HG03469 (cell line): Measurements from ENCODE around the gene FAM83G.

Experiments used
- ATAC-seq: cut with Tn5 transposase; IDR thresholded peaks from one replicate; pipeline ENCODE4 v1.9.1; 2021; ENCODE audit warnings: mild to moderate bottlenecking, moderate library complexity, moderate number of reproducible peaks; ENCODE audit not compliant: unreplicated experiment

Gene FAM83G

GRCh38 chr17:18975597-18975996 lies 29.0 kb downstream of the FAM83G start:
- ATAC-seq, result no peak

GRCh38 chr17:18974407-18975149 lies 30.0 kb downstream of the FAM83G start:
- no peak for ATAC-seq

GRCh38 chr17:18971801-18972200 lies 32.8 kb downstream of the FAM83G start:
- ATAC-seq, result no peak

- ATAC-seq, result no peak
Observed at GRCh38 chr17:18970582-18971480, 33.7 kb downstream of the FAM83G start.

GRCh38 chr17:18968945-18969887 lies 35.3 kb downstream of the FAM83G start:
- ATAC-seq, result no peak

GRCh38 chr17:18968345-18968744 lies 36.2 kb downstream of the FAM83G start:
- ATAC-seq, result no peak

GRCh38 chr17:18967916-18968315 lies 36.6 kb downstream of the FAM83G start:
- ATAC-seq, result no peak

GRCh38 chr17:18966831-18967624 lies 37.5 kb downstream of the FAM83G start:
- ATAC-seq, result no peak

- ATAC-seq, result no peak
Observed at GRCh38 chr17:18965530-18966236, 38.9 kb downstream of the FAM83G start.

GRCh38 chr17:18964550-18964949 lies 40.0 kb downstream of the FAM83G start:
- no peak for ATAC-seq

- no peak for ATAC-seq
Observed at GRCh38 chr17:18964018-18964351, 40.6 kb downstream of the FAM83G start.

GRCh38 chr17:18963126-18964017 lies 41.2 kb downstream of the FAM83G start:
- ATAC-seq, result no peak

GRCh38 chr17:18962494-18962815 lies 42.1 kb downstream of the FAM83G start:
- ATAC-seq, result no peak

- ATAC-seq, result no peak
Observed at GRCh38 chr17:18961634-18962493, 42.7 kb downstream of the FAM83G start.

GRCh38 chr17:18960803-18961511 lies 43.6 kb downstream of the FAM83G start:
- no peak for ATAC-seq

GRCh38 chr17:18960241-18960665 lies 44.3 kb downstream of the FAM83G start:
- ATAC-seq, result no peak

GRCh38 chr17:18959845-18960240 lies 44.7 kb downstream of the FAM83G start:
- ATAC-seq, result no peak
